ENCODE measurements around the gene ZNF764. TPM values are rescaled to one million over a fixed set of nuclear protein-coding genes. Genes with fewer than 3 reads are reported as not detected.

The ZNF764 gene
- total RNA-seq, 1 donor from 2014 or later = 18.4 TPM

GRCh38 chr16:30582611-30583340 is 24.6 kb upstream of the ZNF764 start:
- TF ChIP-seq POLR2A (IDR thresholded peaks at IDR 0.05) = no peak
- no peak for TF ChIP-seq POLR2AphosphoS5 (IDR thresholded peaks at IDR 0.05; ENCODE audit: insufficient read depth in 1 of 2, low read depth in 1 of 2)
- TF ChIP-seq CTCF (IDR thresholded peaks at IDR 0.05) = no peak
- H3K36me3 ChIP-seq = peaks cover 0 to 14% of the 10 kb centered on the region in 2 donors
- no peaks in the 10 kb centered on the region for H3K9me3 ChIP-seq
- H3K4me3 ChIP-seq = no peak overlapping the region
- intact Hi-C loops (cut with DNase I) = loop anchor here (10.0 kb wide), 1 partner anchor 48 kb away; the partner anchor contains the start of gene ZNF747
- DNase-seq (ENCODE audit: extremely low spot score in 2 of 2) = no peak
- no peak overlapping the region for H3K27ac ChIP-seq
- H3K4me1 ChIP-seq = peaks cover 45% of the 10 kb centered on the region
- no peaks in the 10 kb centered on the region for H3K27me3 ChIP-seq

DNA sequence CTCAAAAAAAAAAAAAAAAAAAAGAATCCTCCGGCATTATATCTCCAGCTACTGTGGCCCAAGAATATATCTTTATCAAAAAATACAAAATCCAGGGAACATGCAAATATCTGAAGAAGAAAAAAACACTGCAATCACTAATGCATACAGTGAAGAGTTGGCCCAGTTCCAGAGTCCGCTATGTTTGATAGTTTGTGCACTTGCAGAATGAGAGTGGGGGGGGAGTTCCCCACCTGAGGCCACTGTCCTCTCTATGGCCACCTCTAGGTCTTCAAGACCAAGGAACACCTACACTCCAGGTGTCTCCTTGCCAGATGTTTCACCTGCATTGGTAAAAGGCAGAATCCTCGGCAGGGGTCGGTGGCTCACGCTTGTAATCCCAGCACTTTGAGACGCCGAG is 23.3 kb upstream of the ZNF764 start:
- Histone ChIP-seq H3K27me3 (no peaks in the 10 kb centered on the region), H3K36me3 (peaks cover 0 to 14% of the 10 kb centered on the region in 2 donors), H3K4me3 (no peak overlapping the region), H3K4me1 (peaks cover 40% of the 10 kb centered on the region), H3K27ac (no peak overlapping the region), H3K9me3 (no peaks in the 10 kb centered on the region)
- intact Hi-C loops (cut with DNase I) = loop anchor here (10.0 kb wide), 1 partner anchor 47 kb away; the partner anchor contains the start of gene ZNF747
- DNase-seq (ENCODE audit: extremely low spot score in 2 of 2) = no peak
- TF ChIP-seq CTCF (IDR thresholded peaks at IDR 0.05) (no peak), POLR2A (IDR thresholded peaks at IDR 0.05) (no peak), POLR2AphosphoS5 (IDR thresholded peaks at IDR 0.05; ENCODE audit: insufficient read depth in 1 of 2, low read depth in 1 of 2) (no peak)

DNA sequence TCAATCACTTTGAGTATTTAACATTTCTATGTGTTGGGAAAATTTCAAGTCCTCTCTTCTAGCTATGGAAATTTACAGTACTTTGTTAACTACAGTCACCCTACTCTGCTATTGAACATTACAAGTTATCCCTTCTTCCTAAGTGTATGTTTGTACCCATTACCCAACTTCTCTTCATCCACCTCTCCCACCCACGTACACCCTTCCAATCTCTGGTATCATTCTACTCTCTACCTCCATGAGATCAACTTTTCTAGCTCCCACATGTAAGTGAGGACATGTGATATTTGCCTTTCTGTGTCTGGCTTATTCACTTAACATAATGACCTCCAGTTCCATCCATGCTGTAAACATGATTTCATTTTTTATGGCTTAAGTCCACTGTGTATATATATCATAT is 16.5 kb upstream of the ZNF764 start:
- Histone ChIP-seq H3K27ac (no peak overlapping the region), H3K4me1 (peaks cover 23% of the 10 kb centered on the region), H3K4me3 (no peak overlapping the region), H3K9me3 (no peaks in the 10 kb centered on the region), H3K27me3 (no peaks in the 10 kb centered on the region), H3K36me3 (no peaks in the 10 kb centered on the region)
- TF ChIP-seq POLR2AphosphoS5 (IDR thresholded peaks at IDR 0.05; ENCODE audit: insufficient read depth in 1 of 2, low read depth in 1 of 2) (no peak), CTCF (IDR thresholded peaks at IDR 0.05) (no peak)
- DNase-seq (ENCODE audit: extremely low spot score in 2 of 2) = no peak
- intact Hi-C loops (cut with DNase I) = loop anchor here (5.0 kb wide), 1 partner anchor 83 kb away; the partner anchor contains the start of gene FBRS

DNA sequence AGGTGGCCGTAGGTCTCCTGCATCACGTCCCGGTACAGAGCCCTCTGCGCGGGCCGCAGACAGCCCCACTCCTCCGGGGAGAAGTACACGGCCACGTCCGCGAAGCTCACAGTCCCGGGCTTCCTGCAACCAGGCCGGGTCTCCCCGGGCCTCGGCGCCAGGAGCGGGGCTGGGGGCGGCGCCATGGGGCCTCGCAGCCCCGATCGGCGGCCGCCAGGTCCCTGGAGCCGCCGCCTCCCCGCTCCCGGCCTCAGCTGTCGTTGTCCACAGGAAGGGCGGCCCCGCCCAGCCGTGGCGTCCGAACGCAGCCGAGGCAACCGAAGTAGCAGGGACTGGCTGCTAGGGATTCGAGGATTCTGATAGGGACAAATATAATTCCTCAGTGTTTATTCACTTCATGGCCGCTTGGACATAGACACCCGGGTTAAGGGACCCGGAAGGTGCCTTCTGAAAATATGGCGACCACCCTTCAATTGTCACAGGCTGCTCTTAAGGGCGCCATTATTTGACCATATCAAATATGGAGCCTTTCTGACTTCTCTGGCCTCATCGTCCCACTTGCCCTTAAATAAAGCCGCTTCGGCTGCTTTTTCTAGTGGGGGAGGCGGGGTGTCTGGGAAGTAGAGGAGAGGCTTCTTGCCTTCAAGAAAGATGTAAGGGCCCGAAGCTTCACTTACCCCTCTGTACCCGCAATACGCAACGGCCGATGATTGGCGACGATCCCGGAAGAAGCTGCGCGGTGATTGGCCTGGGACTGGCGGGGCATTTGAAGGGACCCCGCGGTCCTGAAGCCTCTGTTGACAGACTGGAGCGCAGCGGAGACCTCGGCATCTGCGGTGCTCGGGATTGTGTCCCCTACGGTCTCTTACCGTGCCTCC is 13.5 kb upstream of the ZNF764 start, which contains the start of gene ZNF688:
Gene ZNF688 (minus strand): TSS at position 270 of the 878 bp plus-strand sequence. CDS start 85 bp downstream, at position 185.
- intact Hi-C loops (cut with DNase I) = loop anchor here (5.0 kb wide), 1 partner anchor 86 kb away; the partner anchor contains the start of gene FBRS
- no peaks in the 10 kb centered on the region for H3K36me3 ChIP-seq
- no peaks in the 10 kb centered on the region for H3K27me3 ChIP-seq
- peak in 1 of 2 donors; percentile 99 for DNase-seq (ENCODE audit: extremely low spot score in 2 of 2)
- no peaks in the 10 kb centered on the region for H3K9me3 ChIP-seq
- peak in 1 of 2 donors; percentile 43 for TF ChIP-seq POLR2A (IDR thresholded peaks at IDR 0.05)
- no peak for TF ChIP-seq CTCF (IDR thresholded peaks at IDR 0.05)
- peak; percentile 79 to 99 for TF ChIP-seq POLR2AphosphoS5 (IDR thresholded peaks at IDR 0.05; ENCODE audit: insufficient read depth in 1 of 2, low read depth in 1 of 2)
- peaks cover 51% of the 10 kb centered on the region for H3K4me1 ChIP-seq
- H3K4me3 ChIP-seq = peak within 1 kb of the TSS; percentile 70 to 77
- peak within 1 kb of the TSS; percentile 98 for H3K27ac ChIP-seq
